Measurements from ENCODE around the gene PDXK. TPM values are rescaled to one million over a fixed set of nuclear protein-coding genes. Genes with fewer than 3 reads are reported as not detected.

PDXK gene
- total and polyA plus RNA-seq, 2 of the 13 experiments (the other 11 are each of a cell fraction or from before 2014, with no cell fraction given), result 114 to 184 TPM

DNA sequence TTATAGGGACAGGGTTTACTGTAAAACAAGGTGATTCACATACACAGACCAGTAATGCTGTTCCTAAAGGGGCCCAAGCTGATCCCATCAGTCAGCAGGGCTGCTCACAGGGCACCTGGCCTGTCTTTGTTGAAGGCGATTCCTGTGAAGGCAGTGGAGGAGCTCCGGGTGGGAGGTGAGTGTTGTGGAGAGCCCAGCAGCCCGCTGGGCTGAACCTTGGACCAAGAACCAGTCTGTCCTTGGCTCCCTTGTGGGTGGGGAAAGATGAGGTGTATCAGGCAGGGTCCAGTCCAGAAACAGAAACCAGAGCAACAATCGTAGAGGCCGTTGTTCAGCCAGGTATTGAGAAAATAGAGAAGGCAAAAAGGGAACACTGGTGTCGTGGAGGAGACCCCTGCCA is 12.5 kb downstream of the PDXK start (continued):
- TF ChIP-seq, protein P1, sequence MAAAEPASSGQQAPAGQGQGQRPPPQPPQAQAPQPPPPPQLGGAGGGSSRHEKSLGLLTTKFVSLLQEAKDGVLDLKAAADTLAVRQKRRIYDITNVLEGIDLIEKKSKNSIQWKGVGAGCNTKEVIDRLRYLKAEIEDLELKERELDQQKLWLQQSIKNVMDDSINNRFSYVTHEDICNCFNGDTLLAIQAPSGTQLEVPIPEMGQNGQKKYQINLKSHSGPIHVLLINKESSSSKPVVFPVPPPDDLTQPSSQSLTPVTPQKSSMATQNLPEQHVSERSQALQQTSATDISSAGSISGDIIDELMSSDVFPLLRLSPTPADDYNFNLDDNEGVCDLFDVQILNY (CRISPR knock-in tag; conservative IDR thresholded peaks at IDR 0.05), result no peak
- 0 out of 2 replicates have a peak, but pooled peaks have one; percentile 19 for TF ChIP-seq FOXO1 (CRISPR knock-in tag; IDR thresholded peaks at IDR 0.05)
- TF ChIP-seq PAX8 (CRISPR knock-in tag; IDR thresholded peaks at IDR 0.05; ENCODE audit: borderline replicate concordance), result no peak
- no peak for TF ChIP-seq SRSF4 (IDR thresholded peaks at IDR 0.05; ENCODE audit: low read depth, low read length, poor library complexity, severe bottlenecking)
- no peak for TF ChIP-seq ZNF230 (CRISPR knock-in tag; IDR thresholded peaks at IDR 0.05)
- peak; percentile 31; the same call in 1 of the 2 replicates for TF ChIP-seq ZFY (CRISPR knock-in tag; IDR thresholded peaks at IDR 0.05)
- TF ChIP-seq, protein P2, sequence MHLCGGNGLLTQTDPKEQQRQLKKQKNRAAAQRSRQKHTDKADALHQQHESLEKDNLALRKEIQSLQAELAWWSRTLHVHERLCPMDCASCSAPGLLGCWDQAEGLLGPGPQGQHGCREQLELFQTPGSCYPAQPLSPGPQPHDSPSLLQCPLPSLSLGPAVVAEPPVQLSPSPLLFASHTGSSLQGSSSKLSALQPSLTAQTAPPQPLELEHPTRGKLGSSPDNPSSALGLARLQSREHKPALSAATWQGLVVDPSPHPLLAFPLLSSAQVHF (CRISPR knock-in tag; IDR thresholded peaks at IDR 0.05), result no peak
- TF ChIP-seq, protein P3, sequence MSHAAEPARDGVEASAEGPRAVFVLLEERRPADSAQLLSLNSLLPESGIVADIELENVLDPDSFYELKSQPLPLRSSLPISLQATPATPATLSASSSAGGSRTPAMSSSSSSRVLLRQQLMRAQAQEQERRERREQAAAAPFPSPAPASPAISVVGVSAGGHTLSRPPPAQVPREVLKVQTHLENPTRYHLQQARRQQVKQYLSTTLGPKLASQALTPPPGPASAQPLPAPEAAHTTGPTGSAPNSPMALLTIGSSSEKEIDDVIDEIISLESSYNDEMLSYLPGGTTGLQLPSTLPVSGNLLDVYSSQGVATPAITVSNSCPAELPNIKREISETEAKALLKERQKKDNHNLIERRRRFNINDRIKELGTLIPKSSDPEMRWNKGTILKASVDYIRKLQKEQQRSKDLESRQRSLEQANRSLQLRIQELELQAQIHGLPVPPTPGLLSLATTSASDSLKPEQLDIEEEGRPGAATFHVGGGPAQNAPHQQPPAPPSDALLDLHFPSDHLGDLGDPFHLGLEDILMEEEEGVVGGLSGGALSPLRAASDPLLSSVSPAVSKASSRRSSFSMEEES (CRISPR knock-in tag; IDR thresholded peaks at IDR 0.05), result no peak
- TF ChIP-seq ZNF460 (CRISPR knock-in tag; IDR thresholded peaks at IDR 0.05; ENCODE audit: borderline replicate concordance), result no peak; the same call in 1 of the 2 replicates
- TF ChIP-seq FOXA3 (CRISPR knock-in tag; IDR thresholded peaks at IDR 0.05), result peak; percentile 38; the same call in 1 of the 2 replicates
- TF ChIP-seq ZFP82 (CRISPR knock-in tag; IDR thresholded peaks at IDR 0.05; ENCODE audit: borderline replicate concordance), result no peak
- TF ChIP-seq, protein P4, sequence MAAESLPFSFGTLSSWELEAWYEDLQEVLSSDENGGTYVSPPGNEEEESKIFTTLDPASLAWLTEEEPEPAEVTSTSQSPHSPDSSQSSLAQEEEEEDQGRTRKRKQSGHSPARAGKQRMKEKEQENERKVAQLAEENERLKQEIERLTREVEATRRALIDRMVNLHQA (CRISPR knock-in tag; IDR thresholded peaks at IDR 0.05), result no peak
- TF ChIP-seq, protein P5, sequence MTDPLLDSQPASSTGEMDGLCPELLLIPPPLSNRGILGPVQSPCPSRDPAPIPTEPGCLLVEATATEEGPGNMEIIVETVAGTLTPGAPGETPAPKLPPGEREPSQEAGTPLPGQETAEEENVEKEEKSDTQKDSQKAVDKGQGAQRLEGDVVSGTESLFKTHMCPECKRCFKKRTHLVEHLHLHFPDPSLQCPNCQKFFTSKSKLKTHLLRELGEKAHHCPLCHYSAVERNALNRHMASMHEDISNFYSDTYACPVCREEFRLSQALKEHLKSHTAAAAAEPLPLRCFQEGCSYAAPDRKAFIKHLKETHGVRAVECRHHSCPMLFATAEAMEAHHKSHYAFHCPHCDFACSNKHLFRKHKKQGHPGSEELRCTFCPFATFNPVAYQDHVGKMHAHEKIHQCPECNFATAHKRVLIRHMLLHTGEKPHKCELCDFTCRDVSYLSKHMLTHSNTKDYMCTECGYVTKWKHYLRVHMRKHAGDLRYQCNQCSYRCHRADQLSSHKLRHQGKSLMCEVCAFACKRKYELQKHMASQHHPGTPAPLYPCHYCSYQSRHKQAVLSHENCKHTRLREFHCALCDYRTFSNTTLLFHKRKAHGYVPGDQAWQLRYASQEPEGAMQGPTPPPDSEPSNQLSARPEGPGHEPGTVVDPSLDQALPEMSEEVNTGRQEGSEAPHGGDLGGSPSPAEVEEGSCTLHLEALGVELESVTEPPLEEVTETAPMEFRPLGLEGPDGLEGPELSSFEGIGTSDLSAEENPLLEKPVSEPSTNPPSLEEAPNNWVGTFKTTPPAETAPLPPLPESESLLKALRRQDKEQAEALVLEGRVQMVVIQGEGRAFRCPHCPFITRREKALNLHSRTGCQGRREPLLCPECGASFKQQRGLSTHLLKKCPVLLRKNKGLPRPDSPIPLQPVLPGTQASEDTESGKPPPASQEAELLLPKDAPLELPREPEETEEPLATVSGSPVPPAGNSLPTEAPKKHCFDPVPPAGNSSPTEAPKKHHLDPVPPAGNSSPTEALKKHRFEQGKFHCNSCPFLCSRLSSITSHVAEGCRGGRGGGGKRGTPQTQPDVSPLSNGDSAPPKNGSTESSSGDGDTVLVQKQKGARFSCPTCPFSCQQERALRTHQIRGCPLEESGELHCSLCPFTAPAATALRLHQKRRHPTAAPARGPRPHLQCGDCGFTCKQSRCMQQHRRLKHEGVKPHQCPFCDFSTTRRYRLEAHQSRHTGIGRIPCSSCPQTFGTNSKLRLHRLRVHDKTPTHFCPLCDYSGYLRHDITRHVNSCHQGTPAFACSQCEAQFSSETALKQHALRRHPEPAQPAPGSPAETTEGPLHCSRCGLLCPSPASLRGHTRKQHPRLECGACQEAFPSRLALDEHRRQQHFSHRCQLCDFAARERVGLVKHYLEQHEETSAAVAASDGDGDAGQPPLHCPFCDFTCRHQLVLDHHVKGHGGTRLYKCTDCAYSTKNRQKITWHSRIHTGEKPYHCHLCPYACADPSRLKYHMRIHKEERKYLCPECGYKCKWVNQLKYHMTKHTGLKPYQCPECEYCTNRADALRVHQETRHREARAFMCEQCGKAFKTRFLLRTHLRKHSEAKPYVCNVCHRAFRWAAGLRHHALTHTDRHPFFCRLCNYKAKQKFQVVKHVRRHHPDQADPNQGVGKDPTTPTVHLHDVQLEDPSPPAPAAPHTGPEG (CRISPR knock-in tag; IDR thresholded peaks at IDR 0.05), result no peak
- TF ChIP-seq ARNT (IDR thresholded peaks at IDR 0.05), result no peak
- no peak for TF ChIP-seq HMG20B (CRISPR knock-in tag; conservative IDR thresholded peaks at IDR 0.05)
- peak; percentile 76 for TF ChIP-seq GATAD2A (CRISPR knock-in tag; IDR thresholded peaks at IDR 0.05)
- no peak for TF ChIP-seq NR2F2 (IDR thresholded peaks at IDR 0.05; ENCODE audit: borderline replicate concordance, low read depth)
- TF ChIP-seq ZNF101 (CRISPR knock-in tag; IDR thresholded peaks at IDR 0.05; ENCODE audit: borderline replicate concordance, low read depth), result no peak
- TF ChIP-seq SOX6 (IDR thresholded peaks at IDR 0.05), result no peak
- TF ChIP-seq SOX6 (CRISPR knock-in tag; IDR thresholded peaks at IDR 0.05), result peak; percentile 67
- no peak for TF ChIP-seq YEATS2 (CRISPR knock-in tag; IDR thresholded peaks at IDR 0.05; ENCODE audit: borderline replicate concordance)
- TF ChIP-seq ZFX (CRISPR knock-in tag; IDR thresholded peaks at IDR 0.05; ENCODE audit: low read depth), result 0 out of 2 replicates have a peak, but pooled peaks have one; percentile 44
- TF ChIP-seq GFI1 (CRISPR knock-in tag; IDR thresholded peaks at IDR 0.05; ENCODE audit: borderline replicate concordance), result 0 out of 2 replicates have a peak, but pooled peaks have one; percentile 53

All from HepG2 (cell line).